HCT116 (cell line): ENCODE results near the gene MCAT. TPM values are rescaled to one million over a fixed set of nuclear protein-coding genes. Genes with fewer than 3 reads are reported as not detected.

Experiments used
- ATAC-seq: fragments of 200-7000 bp; cut with Tn5 transposase; 2 replicates; pipeline ENCODE4 v1.9.1; 2020; ENCODE audit warnings: mild to moderate bottlenecking, moderate library complexity
- BruUV-seq: library from RNA; stranded (reverse); fragments of 400-500 nt; replicated peaks from 2 replicates; lab custom pipeline; 2021; lab: Mats Ljungman, UMichigan
- CTCF ChIA-PET: fragments of 300-600 bp; sonication (Branson Sonifier 250); formaldehyde crosslinking; loops from one replicate; lab custom pipeline; 2021; ENCODE audit warnings: antibody characterized with exemption; lab: Charles Lee
- POLR2A ChIA-PET: fragments of 300-600, 350-600 bp; sonication (Branson Sonifier 250); formaldehyde crosslinking; loops from one replicate; lab custom pipeline; 2021; ENCODE audit warnings: antibody characterized with exemption; lab: Charles Lee
- RAD21 ChIA-PET, 2 experiments: fragments of 300-600 bp; sonication (Branson Sonifier 250); formaldehyde crosslinking; loops; one replicate each; lab custom pipeline; 2023; ENCODE audit warnings: low total read pairs in 2 of 2; ENCODE audit not compliant: uncharacterized antibody in 2 of 2, unreplicated experiment in 2 of 2, low non-redundant PET in 1 of 2; lab: Charles Lee
- DNase-seq: peaks from one replicate; pipeline ENCODE4 v3.0.0-alpha.2; 2010; ENCODE audit warnings: low read depth, low spot score
- H2AFZ ChIP-seq: fragments of 200-600 bp; shearing (Covaris generic), sonication (generic); 2 replicates; pipeline ENCODE4 v1.6.1; 2017; ENCODE audit warnings: low read depth, mixed run types, mixed read lengths, antibody characterized with exemption, low read length; ENCODE audit not compliant: poor library complexity, severe bottlenecking
- H3K27ac ChIP-seq: 2 replicates; pipeline ENCODE4 v1.5.1; 2012; ENCODE audit warnings: low read depth, low read length
- H3K27me3 ChIP-seq: fragments of 200-600 bp; sonication (generic); 2 replicates; pipeline ENCODE4 v1.6.1; 2016; ENCODE audit warnings: mixed run types, low read length, mixed read lengths; ENCODE audit not compliant: insufficient read depth
- H3K36me3 ChIP-seq, 2 experiments: fragments of 200-500 bp in 1 of 2; fragments of 200-600 bp in 1 of 2; sonication (Bioruptor generic) in 1 of 2; sonication (generic) in 1 of 2; 2 replicates each; pipeline versions ENCODE4 v1.5.1 to v1.6.1; 2014 to 2016; ENCODE audit warnings: low read length in 2 of 2, inconsistent platforms in 1 of 2, mixed read lengths in 1 of 2, mixed run types in 1 of 2; ENCODE audit not compliant: insufficient read depth in 2 of 2, control insufficient read depth in 1 of 2
- H3K4me1 ChIP-seq, 2 experiments: fragments of 200-600 bp in 1 of 2; sonication (generic) in 1 of 2; 2 replicates each; pipeline versions ENCODE4 v1.5.1 to v1.6.1; 2012 to 2017; ENCODE audit warnings: low read length in 2 of 2, inconsistent platforms in 1 of 2, mild to moderate bottlenecking in 1 of 2, mixed read lengths in 1 of 2, mixed run types in 1 of 2, moderate library complexity in 1 of 2; ENCODE audit not compliant: insufficient read depth in 2 of 2, control insufficient read depth in 1 of 2
- H3K4me2 ChIP-seq: fragments of 200-600 bp; sonication (generic); 2 replicates; pipeline ENCODE4 v1.6.1; 2017; ENCODE audit warnings: mixed run types, low read length, mixed read lengths
- H3K4me3 ChIP-seq, 2 experiments: fragments of 200-600 bp in 1 of 2; sonication (generic) in 1 of 2; replicated peaks in 1 of 2; 2 replicates each; pipeline ENCODE4 v1.5.1; 2011 to 2016; ENCODE audit warnings: low read length in 2 of 2, control low read depth in 1 of 2, low read depth in 1 of 2, mild to moderate bottlenecking in 1 of 2, mixed read lengths in 1 of 2, mixed run types in 1 of 2
- H3K79me2 ChIP-seq: fragments of 200-600 bp; sonication (generic); 2 replicates; pipeline ENCODE4 v1.6.1; 2017; ENCODE audit warnings: mild to moderate bottlenecking, mixed run types, low read length, moderate library complexity, mixed read lengths; ENCODE audit not compliant: insufficient read depth
- H3K9ac ChIP-seq: fragments of 200-600 bp; sonication (generic); 2 replicates; pipeline ENCODE4 v1.6.1; 2016; ENCODE audit warnings: low read length, mixed read lengths
- H3K9me2 ChIP-seq: fragments of 200-600 bp; sonication (generic), shearing (Covaris generic); 2 replicates; pipeline ENCODE4 v1.6.1; 2017; ENCODE audit warnings: mixed run types, mild to moderate bottlenecking, moderate library complexity; ENCODE audit not compliant: insufficient read depth
- H3K9me3 ChIP-seq, 2 experiments: fragments of 200-500 bp in 1 of 2; fragments of 200-600 bp in 1 of 2; sonication (Bioruptor generic) in 1 of 2; sonication (generic) in 1 of 2; 2 replicates each; pipeline ENCODE4 v1.6.1; 2014 to 2017; ENCODE audit warnings: low read length in 2 of 2, mixed read lengths in 2 of 2, inconsistent platforms in 1 of 2, low read depth in 1 of 2, mild to moderate bottlenecking in 1 of 2, mixed run types in 1 of 2, moderate library complexity in 1 of 2; ENCODE audit not compliant: control insufficient read depth in 1 of 2, insufficient read depth in 1 of 2
- H4K20me1 ChIP-seq: fragments of 200-600 bp; sonication (generic), shearing (Covaris generic); 2 replicates; pipeline ENCODE4 v1.6.1; 2017; ENCODE audit warnings: mixed run types, mild to moderate bottlenecking, moderate library complexity; ENCODE audit not compliant: insufficient read depth
- CBX3 ChIP-seq: IDR thresholded peaks from 2 replicates; pipeline ENCODE4 v1.6.1; 2012; ENCODE audit warnings: low read depth
- ELF1 ChIP-seq: IDR thresholded peaks from 2 replicates; pipeline ENCODE4 v1.6.1; 2012; ENCODE audit warnings: low read depth, borderline replicate concordance
- EZH2 ChIP-seq: fragments of 200-600 bp; sonication (generic); IDR thresholded peaks from 2 replicates; pipeline ENCODE4 v1.6.1; 2017; ENCODE audit warnings: antibody characterized with exemption, mixed run types
- EZH2phosphoT487 ChIP-seq: fragments of 200-600 bp; IDR thresholded peaks from 2 replicates; pipeline ENCODE4 v1.6.1; 2018; ENCODE audit warnings: antibody characterized with exemption, borderline replicate concordance
- JUND ChIP-seq: IDR thresholded peaks from 2 replicates; pipeline ENCODE4 v1.6.1; 2012
- POLR2AphosphoS5 ChIP-seq: IDR thresholded peaks from 2 replicates; pipeline ENCODE4 v1.6.1; 2011; ENCODE audit warnings: mild to moderate bottlenecking, low read depth, low read length, moderate library complexity
- RAD21 ChIP-seq: IDR thresholded peaks from 2 replicates; pipeline ENCODE4 v1.6.1; 2012; ENCODE audit warnings: low read depth, mild to moderate bottlenecking
- SP1 ChIP-seq: IDR thresholded peaks from 2 replicates; pipeline ENCODE4 v1.6.1; 2012; ENCODE audit warnings: low read depth
- SRF ChIP-seq: IDR thresholded peaks from 2 replicates; pipeline ENCODE4 v1.6.1; 2012; ENCODE audit warnings: low read depth
- YY1 ChIP-seq: IDR thresholded peaks from 2 replicates; pipeline ENCODE4 v1.6.1; 2011; ENCODE audit warnings: low read length, low read depth, moderate library complexity, mild to moderate bottlenecking; ENCODE audit not compliant: insufficient replicate concordance; ENCODE audit errors: extremely low read depth
- ZFX ChIP-seq: fragments of 450-650 bp; IDR thresholded peaks from 2 replicates; pipeline ENCODE4 v1.6.1; 2017
- intact Hi-C: fragments of 100-400 bp; cut with micrococcal nuclease; formaldehyde crosslinking; loops from 2 replicates; pipeline ENCODE4 v1.10.0; 2022
- total RNA-seq: library from RNA; stranded (reverse); gene quantifications from one replicate; pipeline ENCODE4 v1.2.1, GENCODE V29; 2021; ENCODE audit not compliant: unreplicated experiment
- TF ChIP-seq, protein P1 (sequence below): IDR thresholded peaks from 2 replicates; pipeline ENCODE4 v1.6.1; 2012

The MCAT gene
- total RNA-seq, 1 experiment from 2014 or later: 34.8 TPM

DNA sequence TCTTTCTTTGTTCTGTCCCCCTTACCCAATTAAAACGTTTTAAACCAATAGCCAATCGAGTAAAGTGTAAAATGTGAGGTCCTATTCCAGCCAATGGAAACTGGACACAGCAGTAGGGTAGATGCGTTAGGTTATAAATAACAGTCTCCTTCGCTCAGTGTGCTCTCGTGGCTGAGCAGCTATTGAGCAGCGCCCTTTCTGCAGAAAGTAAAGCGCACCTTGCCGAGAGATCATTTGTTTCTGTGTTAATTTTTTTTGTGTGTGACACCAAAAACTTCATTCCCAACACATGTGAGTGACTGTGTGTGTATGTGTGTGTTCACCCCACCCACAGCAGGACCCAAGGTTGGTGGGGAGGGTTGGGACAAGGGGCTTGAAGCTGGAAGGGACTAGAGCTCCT, 46.8 kb downstream of the MCAT start:
- Histone ChIP-seq H3K36me3 (no peaks in the 10 kb centered on the region), H2AFZ (no peak overlapping the region), H3K4me2 (no peak overlapping the region), H3K9me3 (peaks cover 3 to 9% of the 10 kb centered on the region in 2 experiments; a peak in 2 of 4 replicates), H3K27me3 (no peaks in the 10 kb centered on the region), H4K20me1 (no peaks in the 10 kb centered on the region), H3K9me2 (no peaks in the 10 kb centered on the region), H3K4me3 (no peak overlapping the region), H3K4me1 (peaks cover 7 to 17% of the 10 kb centered on the region in 2 experiments; a peak in 3 of 4 replicates), H3K9ac (no peak overlapping the region), H3K79me2 (no peaks in the 10 kb centered on the region), H3K27ac (no peak overlapping the region)
- ChIA-PET CTCF (no interaction called here), RAD21 (no interaction called here), POLR2A (interaction anchor here (1.2 kb wide), 1 partner anchor 14 kb away, joined by 3 read pairs; no protein-coding TSS in a partner anchor)
- TF ChIP-seq EZH2 (no peak), CBX3 (peak; percentile 92)
- DNase-seq (no peak), ATAC-seq (no peak)
- intact Hi-C loops: loop anchor here (10.0 kb wide), 1 partner anchor 162 kb away; no protein-coding TSS in a partner anchor
- BruUV-seq: no TSS peak

DNA sequence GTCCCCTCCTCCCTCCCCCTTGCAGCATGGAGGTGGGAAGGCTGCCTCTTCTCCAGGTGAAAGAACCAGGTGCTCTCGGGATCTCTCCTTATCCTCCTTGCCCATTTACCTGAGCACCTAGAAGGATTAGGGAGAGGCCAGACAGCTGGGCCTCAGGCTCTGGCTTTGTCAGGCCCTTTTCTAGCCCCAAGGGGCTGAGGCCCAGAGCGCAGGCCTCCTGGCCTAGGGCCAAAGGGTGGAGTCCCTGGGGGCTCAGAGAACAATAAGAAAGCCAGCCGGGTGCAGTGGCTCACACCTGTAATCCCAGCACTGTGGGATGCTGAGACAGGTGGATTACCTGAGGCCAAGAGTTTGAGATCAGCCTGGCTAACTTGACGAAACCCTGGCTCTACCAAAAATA, 48.6 kb downstream of the MCAT start:
- POLR2A ChIA-PET: no interaction called here
- RAD21 ChIA-PET: no interaction called here
- CTCF ChIA-PET: no interaction called here
- Histone ChIP-seq H3K4me1 (peaks cover 10 to 20% of the 10 kb centered on the region in 2 experiments; a peak in 3 of 4 replicates), H3K4me3 (no peak overlapping the region), H3K9me2 (no peaks in the 10 kb centered on the region), H2AFZ (no peak overlapping the region), H3K9ac (no peak overlapping the region), H4K20me1 (no peaks in the 10 kb centered on the region), H3K9me3 (peaks cover 3 to 9% of the 10 kb centered on the region in 2 experiments; a peak in 2 of 4 replicates), H3K79me2 (no peaks in the 10 kb centered on the region), H3K4me2 (no peak overlapping the region), H3K27me3 (no peaks in the 10 kb centered on the region), H3K36me3 (no peaks in the 10 kb centered on the region), H3K27ac (peak overlapping the region; percentile 10; the same call in 1 of the 2 replicates)
- no TSS peak for BruUV-seq
- intact Hi-C loops: loop anchor here (5.0 to 10.0 kb wide), 2 partner anchors 160 to 432 kb away; no protein-coding TSS in a partner anchor
- TF ChIP-seq, protein P1, sequence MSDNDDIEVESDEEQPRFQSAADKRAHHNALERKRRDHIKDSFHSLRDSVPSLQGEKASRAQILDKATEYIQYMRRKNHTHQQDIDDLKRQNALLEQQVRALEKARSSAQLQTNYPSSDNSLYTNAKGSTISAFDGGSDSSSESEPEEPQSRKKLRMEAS: no peak
- TF ChIP-seq JUND: no peak
- no peak for TF ChIP-seq SP1
- TF ChIP-seq POLR2AphosphoS5: no peak
- TF ChIP-seq SRF: no peak
- TF ChIP-seq CBX3: no peak
- TF ChIP-seq RAD21: no peak
- no peak for TF ChIP-seq ZFX
- no peak for TF ChIP-seq ELF1
- TF ChIP-seq YY1: no peak
- no peak for TF ChIP-seq EZH2phosphoT487
- ATAC-seq (no peak), DNase-seq (no peak)
